GM20431 (cell line): ENCODE results near the gene GTF2B.

ENCODE experiments used
- in situ Hi-C: fragments of 300-500 bp; cut with MseI, MboI; formaldehyde crosslinking; loops from one replicate; pipeline ENCODE4 v1.15.0; 2020; ENCODE audit warnings: low sequenced_read_pairs; ENCODE audit not compliant: unreplicated experiment

The GTF2B gene

GRCh38 chr1:88803444-88803843, 87.9 kb downstream of the GTF2B start:
- in situ Hi-C loops = no loop called here

- in situ Hi-C loops = no loop called here
These were observed 88.4 kb downstream of the GTF2B start for GRCh38 chr1:88802950-88803349.
